Gastroesophageal sphincter (tissue), 3 donors: Measurements from ENCODE around the gene NXPE4.

Experiments
- POLR2AphosphoS5 ChIP-seq: sonication (generic); formaldehyde crosslinking; IDR thresholded peaks from one replicate; pipeline ENCODE4 v1.6.1; 2017; ENCODE audit warnings: antibody characterized with exemption
- TF ChIP-seq, protein P1 (sequence below), 4 experiments: fragments of 200-600 bp in 2 of 4; fragments of 450-650 bp in 2 of 4; sonication (generic) in 1 of 4; IDR thresholded peaks; one replicate each; pipeline ENCODE4 v1.5.1; 2017 to 2019; ENCODE audit warnings: antibody characterized with exemption in 4 of 4, mild to moderate bottlenecking in 2 of 4, moderate library complexity in 2 of 4

DNA sequence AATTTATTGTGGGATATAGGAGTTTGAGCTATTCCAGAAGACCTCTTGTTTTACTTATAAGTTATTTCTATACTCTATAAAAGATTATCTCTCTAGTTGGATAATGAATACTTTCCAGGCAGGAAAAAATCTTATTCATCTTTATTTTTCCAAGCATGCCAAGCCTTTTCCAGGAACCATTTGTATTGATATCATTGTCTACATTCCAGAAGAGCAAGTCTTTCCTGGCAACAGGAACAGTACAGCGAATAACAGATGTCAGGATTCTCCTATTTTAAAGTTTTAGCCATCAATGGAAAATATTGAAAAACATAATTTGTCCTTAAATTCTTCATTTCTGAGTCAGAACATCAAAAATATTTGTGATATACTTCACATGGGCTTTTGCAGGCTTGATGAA lies 30.8 kb downstream of the NXPE4 start:
- TF ChIP-seq, protein P1, sequence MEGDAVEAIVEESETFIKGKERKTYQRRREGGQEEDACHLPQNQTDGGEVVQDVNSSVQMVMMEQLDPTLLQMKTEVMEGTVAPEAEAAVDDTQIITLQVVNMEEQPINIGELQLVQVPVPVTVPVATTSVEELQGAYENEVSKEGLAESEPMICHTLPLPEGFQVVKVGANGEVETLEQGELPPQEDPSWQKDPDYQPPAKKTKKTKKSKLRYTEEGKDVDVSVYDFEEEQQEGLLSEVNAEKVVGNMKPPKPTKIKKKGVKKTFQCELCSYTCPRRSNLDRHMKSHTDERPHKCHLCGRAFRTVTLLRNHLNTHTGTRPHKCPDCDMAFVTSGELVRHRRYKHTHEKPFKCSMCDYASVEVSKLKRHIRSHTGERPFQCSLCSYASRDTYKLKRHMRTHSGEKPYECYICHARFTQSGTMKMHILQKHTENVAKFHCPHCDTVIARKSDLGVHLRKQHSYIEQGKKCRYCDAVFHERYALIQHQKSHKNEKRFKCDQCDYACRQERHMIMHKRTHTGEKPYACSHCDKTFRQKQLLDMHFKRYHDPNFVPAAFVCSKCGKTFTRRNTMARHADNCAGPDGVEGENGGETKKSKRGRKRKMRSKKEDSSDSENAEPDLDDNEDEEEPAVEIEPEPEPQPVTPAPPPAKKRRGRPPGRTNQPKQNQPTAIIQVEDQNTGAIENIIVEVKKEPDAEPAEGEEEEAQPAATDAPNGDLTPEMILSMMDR (IDR thresholded peaks at IDR 0.05) = no peak
- no peak for TF ChIP-seq POLR2AphosphoS5
